Stomach smooth muscle (tissue), 2 donors: ENCODE data around the gene ANKDD1A.

Experiments
- H3K27ac ChIP-seq: one replicate; pipeline ENCODE4 v1.7.0; 2013; ENCODE audit warnings: mild to moderate bottlenecking, low read length, inconsistent platforms
- H3K27me3 ChIP-seq, 2 donors: one replicate each; pipeline ENCODE4 v1.7.0; 2013; ENCODE audit warnings: low read length in 2 of 2; ENCODE audit not compliant: insufficient read depth in 2 of 2, control insufficient read depth in 1 of 2
- H3K36me3 ChIP-seq, 2 donors: one replicate each; pipeline ENCODE4 v1.7.0; 2013; ENCODE audit warnings: low read length in 2 of 2; ENCODE audit not compliant: control insufficient read depth in 2 of 2, insufficient read depth in 2 of 2
- H3K4me1 ChIP-seq: one replicate; pipeline ENCODE4 v1.7.0; 2013; ENCODE audit warnings: low read length; ENCODE audit not compliant: control insufficient read depth, insufficient read depth
- H3K4me3 ChIP-seq, 2 donors: one replicate each; pipeline ENCODE4 v1.7.0; 2013; ENCODE audit warnings: low read length in 2 of 2
- H3K9ac ChIP-seq, 2 donors: one replicate each; pipeline ENCODE4 v1.7.0; 2013; ENCODE audit warnings: low read length in 2 of 2, mild to moderate bottlenecking in 1 of 2
- H3K9me3 ChIP-seq, 2 donors: one replicate each; pipeline ENCODE4 v1.7.0; 2013; ENCODE audit warnings: low read length in 2 of 2; ENCODE audit not compliant: control insufficient read depth in 2 of 2
- donor health status: healthy.
- donor health status: Pancreatic carcinoma.

Gene ANKDD1A

DNA sequence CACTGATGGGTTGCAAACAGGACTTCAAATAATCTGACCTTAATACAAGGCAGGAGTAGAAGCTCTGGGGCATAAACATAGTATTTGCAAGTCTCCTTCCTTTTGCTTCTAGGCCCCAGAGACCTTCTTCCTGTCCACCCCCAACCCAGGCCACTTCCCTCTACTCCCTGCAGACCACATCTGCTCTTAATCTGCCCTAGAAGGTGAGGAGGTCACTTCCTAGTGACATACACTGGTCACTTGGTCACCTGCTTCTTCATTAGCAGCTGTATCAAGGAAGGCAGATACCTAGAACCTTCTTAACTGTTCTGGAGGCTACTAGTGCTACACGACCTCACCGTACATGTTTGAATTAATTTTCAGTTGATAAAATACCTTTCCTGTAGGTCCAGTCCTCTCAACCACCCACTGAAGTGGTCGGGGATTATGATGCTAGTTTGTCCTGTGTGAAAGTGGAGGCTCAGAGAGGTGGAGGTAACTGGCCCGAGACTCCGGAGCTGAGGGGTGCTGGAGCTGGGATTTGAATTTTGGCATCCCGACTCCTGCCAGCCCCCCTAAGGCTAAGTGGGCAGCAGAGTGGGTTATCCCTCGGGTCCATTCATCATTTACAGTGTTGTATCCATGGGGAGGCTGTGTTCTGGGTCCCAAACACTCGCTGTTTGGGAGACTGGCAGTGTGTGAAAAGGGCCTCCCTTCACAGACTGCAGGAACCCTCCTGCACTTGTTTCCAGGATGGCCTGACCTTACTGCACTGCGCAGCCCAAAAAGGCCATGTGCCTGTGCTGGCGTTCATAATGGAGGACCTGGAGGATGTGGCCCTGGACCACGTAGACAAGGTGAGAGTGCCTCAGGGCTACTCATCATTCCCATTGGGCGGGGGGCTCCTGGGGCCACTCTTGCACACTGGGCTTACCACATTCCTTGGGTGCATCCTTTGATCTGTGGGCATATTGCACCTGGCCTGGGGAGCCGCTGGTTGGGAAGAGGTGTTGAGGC, 13.9 kb downstream of the ANKDD1A start:
- Histone ChIP-seq H3K27ac (no peak overlapping the region), H3K4me3 (no peak overlapping the region)

DNA sequence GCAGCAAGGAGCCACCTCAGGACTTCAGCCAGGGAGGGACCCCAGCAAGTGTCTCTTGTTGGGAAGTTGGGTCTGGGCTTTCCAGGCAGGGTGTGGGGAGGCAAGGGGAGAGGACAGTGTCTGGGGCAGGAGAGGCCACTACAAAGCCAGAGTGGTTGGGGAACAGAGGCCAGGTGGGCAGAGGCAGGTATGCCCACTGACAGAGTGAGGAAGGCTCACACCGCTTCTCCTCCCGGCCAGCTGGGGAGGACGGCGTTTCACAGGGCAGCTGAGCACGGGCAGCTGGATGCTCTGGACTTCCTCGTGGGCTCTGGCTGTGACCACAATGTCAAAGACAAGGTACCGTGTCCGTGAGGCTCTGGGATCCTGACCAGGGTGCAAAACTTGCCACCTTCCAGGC, 15.0 kb downstream of the ANKDD1A start:
- peaks cover 0 to 6% of the 10 kb centered on the region in 2 donors for H3K36me3 ChIP-seq
- H3K9ac ChIP-seq: no peak overlapping the region
- H3K27me3 ChIP-seq: no peaks in the 10 kb centered on the region

More for the DNA sequence above, 13.9 kb downstream of the ANKDD1A start:
- H3K4me1 ChIP-seq: no peaks in the 10 kb centered on the region
- no peak overlapping the region for H3K9ac ChIP-seq
- peaks cover 0 to 2% of the 10 kb centered on the region in 2 donors for H3K36me3 ChIP-seq
- H3K9me3 ChIP-seq: no peaks in the 10 kb centered on the region
- no peaks in the 10 kb centered on the region for H3K27me3 ChIP-seq

DNA sequence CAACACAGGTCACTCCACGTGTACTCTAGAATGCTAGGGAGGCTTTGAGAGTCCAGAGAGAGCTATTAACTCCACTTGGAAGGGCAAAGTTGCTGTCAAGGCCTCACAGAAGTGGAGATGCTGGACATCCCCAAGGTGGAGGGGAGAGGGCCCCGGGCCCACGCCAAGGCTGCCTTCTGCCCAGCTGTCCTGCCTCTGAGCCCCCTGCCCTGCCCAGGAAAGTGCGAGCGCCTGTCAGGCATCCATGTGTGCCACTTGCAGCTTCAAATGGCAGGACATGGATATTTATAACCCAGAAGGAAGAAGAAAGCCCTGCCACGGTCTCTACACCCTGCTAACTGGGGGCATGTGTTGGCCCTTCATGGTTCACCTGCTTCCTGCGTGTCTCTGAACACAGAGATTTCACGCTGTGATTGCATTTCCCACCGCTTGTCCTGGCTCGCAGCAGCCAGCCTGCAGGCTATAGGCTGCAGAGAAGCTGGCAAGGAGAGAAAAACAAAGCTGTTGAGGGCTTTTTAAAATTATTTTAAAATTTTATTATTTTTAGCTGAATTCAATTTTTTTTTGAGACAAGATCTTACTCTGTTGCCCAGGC, 17.0 kb downstream of the ANKDD1A start:
- H3K27ac ChIP-seq: no peak overlapping the region
- no peaks in the 10 kb centered on the region for H3K27me3 ChIP-seq
- H3K9me3 ChIP-seq: no peaks in the 10 kb centered on the region
- no peak overlapping the region for H3K4me3 ChIP-seq
- H3K36me3 ChIP-seq: peaks cover 0 to 6% of the 10 kb centered on the region in 2 donors
- H3K9ac ChIP-seq: no peak overlapping the region
- no peaks in the 10 kb centered on the region for H3K4me1 ChIP-seq

More for the DNA sequence above, 15.0 kb downstream of the ANKDD1A start:
- Histone ChIP-seq H3K9me3 (no peaks in the 10 kb centered on the region), H3K4me3 (no peak overlapping the region), H3K27ac (no peak overlapping the region), H3K4me1 (no peaks in the 10 kb centered on the region)

DNA sequence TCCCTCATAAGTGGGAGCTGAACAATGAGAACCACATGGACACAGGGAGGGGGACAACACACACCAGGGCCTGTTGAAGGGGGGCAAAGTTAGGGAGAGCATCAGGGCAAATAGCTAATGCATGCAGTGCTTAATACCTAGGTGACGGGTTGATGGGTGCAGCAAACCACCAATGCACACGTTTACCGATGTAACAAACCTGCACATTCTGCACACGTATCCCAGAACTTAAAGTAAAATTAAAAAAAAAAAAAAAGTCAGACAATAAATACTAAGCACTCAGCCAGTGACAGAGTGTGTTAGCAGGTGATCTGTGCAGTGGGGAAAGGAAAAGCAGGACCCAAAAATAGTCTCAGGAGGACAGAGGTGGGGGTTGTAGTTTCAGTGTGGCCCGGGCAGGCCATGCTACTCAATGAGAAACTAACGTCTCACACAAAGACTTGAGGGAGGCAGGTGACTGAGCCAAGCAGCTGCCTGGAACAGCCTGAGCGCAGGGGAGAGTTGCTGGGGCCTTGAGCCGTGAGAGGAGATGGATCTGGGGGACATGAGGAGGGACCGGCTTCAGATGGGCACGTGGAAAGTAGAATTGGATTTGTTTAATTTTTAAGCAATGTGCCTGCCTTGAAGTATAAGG, 18.4 kb downstream of the ANKDD1A start:
- Histone ChIP-seq H3K36me3 (peaks cover 0 to 8% of the 10 kb centered on the region in 2 donors), H3K4me1 (no peaks in the 10 kb centered on the region), H3K4me3 (no peak overlapping the region), H3K9me3 (peaks cover 0 to 3% of the 10 kb centered on the region in 2 donors), H3K27ac (no peak overlapping the region), H3K27me3 (no peaks in the 10 kb centered on the region), H3K9ac (no peak overlapping the region)

DNA sequence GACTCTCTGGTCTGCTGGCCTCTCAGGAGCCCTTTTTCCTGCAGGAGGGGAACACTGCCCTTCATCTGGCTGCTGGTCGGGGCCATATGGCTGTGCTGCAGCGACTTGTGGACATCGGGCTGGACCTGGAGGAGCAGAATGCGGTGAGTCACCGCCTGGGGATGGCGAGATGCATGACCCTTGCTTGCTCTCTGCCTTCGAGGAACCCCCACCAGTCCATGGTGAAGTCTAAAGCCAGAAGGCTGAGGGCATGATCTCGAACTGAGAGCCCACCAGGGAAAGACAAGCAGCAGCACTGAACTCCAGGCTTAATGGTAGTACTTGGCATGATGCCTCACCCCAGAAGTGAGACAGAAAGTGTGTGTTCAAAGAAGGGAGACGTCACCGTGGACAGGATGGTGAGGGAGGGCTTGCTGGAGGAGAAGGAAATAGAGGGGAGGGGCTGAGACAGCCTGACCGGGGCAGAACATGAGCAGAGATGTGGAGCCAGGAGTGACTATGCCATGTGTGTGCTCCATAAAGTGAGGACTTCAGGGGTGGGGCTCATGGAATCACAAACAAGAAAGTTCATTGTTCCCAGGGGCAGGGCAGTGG, 19.2 kb downstream of the ANKDD1A start:
- no peak overlapping the region for H3K9ac ChIP-seq
- H3K36me3 ChIP-seq: peaks cover 0 to 8% of the 10 kb centered on the region in 2 donors
- H3K9me3 ChIP-seq: peaks cover 0 to 3% of the 10 kb centered on the region in 2 donors
- H3K27me3 ChIP-seq: no peaks in the 10 kb centered on the region
- no peak overlapping the region for H3K4me3 ChIP-seq
- no peaks in the 10 kb centered on the region for H3K4me1 ChIP-seq
- no peak overlapping the region for H3K27ac ChIP-seq

DNA sequence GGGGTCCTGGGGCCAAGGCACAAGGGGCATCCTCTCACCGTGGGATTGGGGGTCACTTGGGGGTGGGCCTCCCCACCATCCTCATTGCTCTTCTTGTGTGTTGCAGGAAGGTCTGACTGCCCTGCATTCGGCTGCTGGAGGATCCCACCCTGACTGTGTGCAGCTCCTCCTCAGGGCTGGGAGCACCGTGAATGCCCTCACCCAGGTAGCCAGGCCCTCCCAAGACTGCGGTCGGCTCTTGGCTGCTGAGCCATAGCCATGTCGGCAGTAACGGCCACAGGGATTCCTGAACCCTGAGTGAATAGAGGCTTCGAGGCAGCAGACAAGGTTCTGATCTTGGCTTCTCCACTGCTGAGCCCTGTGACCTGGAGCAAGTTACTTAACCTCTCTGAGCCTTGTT, 19.7 kb downstream of the ANKDD1A start:
- peaks cover 0 to 8% of the 10 kb centered on the region in 2 donors for H3K36me3 ChIP-seq

DNA sequence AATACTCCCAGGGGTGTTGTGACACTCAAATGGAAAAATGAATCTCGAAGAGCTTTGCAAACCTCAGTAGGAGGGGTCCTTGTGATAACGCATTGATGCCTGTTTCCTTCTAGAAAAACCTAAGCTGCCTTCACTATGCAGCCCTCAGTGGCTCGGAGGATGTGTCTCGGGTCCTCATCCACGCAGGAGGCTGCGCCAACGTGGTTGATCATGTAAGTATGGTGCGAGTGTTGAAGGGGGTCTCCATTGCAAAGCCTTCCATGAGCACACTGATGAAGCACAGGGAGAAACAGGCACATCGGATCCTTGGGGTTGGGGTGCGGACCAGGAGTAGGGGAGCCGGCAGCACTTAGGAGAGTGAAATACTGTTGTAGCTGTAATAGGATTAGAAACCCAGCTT, 22.3 kb downstream of the ANKDD1A start:
- Histone ChIP-seq H3K4me1 (no peaks in the 10 kb centered on the region), H3K9ac (no peak overlapping the region), H3K9me3 (peaks cover 0 to 3% of the 10 kb centered on the region in 2 donors), H3K27ac (no peak overlapping the region), H3K27me3 (no peaks in the 10 kb centered on the region), H3K36me3 (peaks cover 0 to 6% of the 10 kb centered on the region in 2 donors), H3K4me3 (no peak overlapping the region)

More for the DNA sequence above, 19.7 kb downstream of the ANKDD1A start:
- no peak overlapping the region for H3K27ac ChIP-seq
- no peak overlapping the region for H3K9ac ChIP-seq
- H3K4me1 ChIP-seq: no peaks in the 10 kb centered on the region
- peaks cover 0 to 3% of the 10 kb centered on the region in 2 donors for H3K9me3 ChIP-seq
- no peaks in the 10 kb centered on the region for H3K27me3 ChIP-seq
- no peak overlapping the region for H3K4me3 ChIP-seq

DNA sequence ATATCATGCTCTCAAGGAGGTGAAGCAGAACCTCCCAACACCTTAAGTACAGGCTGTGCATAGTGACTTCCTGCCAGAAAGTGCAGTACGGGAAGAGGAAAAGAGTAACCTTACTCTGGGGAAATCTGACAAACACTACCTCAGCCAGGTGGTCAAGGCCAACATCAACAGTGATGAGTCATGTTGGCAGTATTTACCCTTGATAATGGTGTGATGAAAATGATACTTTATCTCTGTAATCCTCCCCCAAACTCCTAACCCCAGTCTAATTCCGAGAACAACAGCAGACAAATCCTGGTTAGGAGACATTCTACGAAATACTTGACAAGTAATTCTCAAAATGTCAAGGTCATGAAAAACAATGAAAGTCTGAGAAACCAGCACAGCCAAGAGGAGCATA, 26.5 kb downstream of the ANKDD1A start:
- H3K4me3 ChIP-seq: no peak overlapping the region
- no peak overlapping the region for H3K27ac ChIP-seq
- H3K9me3 ChIP-seq: peaks cover 0 to 3% of the 10 kb centered on the region in 2 donors
- no peak overlapping the region for H3K9ac ChIP-seq
- H3K4me1 ChIP-seq: no peaks in the 10 kb centered on the region
- no peaks in the 10 kb centered on the region for H3K27me3 ChIP-seq
- H3K36me3 ChIP-seq: peaks cover 0 to 2% of the 10 kb centered on the region in 2 donors

DNA sequence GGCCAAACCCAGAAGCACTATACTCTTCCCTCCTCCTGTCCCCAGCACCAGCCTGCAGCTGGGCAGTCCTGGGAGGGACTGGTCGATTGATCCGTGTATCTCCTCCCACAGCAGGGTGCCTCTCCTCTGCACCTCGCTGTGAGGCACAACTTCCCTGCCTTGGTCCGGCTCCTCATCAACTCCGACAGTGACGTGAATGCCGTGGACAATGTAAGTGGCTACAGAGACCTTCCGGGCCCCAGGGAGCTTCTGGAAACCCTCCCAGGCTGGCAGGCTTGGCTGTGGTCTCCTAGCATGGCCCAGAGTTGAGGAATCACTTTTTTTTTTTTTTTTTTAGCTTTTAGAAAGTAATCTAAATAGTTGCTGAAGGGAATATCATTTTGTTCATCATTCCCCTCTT, 30.7 kb downstream of the ANKDD1A start:
- H3K27me3 ChIP-seq: no peaks in the 10 kb centered on the region
- no peak overlapping the region for H3K9ac ChIP-seq
- no peaks in the 10 kb centered on the region for H3K9me3 ChIP-seq
- H3K36me3 ChIP-seq: peaks cover 0 to 2% of the 10 kb centered on the region in 2 donors
- no peak overlapping the region for H3K4me3 ChIP-seq
- no peaks in the 10 kb centered on the region for H3K4me1 ChIP-seq
- no peak overlapping the region for H3K27ac ChIP-seq

DNA sequence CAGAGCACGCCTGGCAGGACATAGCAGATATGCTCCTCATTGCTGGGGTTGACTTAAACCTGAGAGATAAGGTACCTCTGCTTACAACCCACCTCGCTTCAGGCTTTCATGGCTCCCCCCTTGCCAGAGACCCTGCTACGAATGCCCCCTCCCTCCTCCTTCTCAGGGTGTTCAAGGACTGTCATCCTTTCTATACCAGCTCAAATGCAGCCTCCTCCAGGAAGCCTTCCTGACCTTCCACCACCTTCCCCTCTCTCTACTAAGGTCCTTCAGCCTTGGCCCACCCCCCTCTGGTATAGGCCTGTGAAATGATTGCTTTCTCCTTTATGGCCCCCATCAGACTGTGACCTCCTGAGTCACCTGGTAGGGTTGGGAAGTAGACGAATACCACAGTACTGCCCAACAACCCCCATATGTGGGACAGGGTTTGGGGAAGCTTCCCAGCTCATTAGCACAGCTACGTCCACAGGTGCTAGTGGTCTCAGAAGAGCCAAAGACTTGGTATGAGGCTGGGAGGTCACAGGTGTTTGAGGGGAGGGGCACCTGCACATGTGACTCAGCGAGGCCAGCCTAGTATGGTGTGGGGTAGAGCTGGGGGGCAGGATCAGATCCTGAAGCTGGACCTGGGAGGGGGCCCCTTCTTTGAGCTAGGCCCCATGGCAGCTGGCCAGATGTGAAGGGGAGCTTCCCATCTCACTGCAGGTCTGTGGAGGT, 32.0 kb downstream of the ANKDD1A start:
- Histone ChIP-seq H3K27ac (no peak overlapping the region), H3K4me3 (no peak overlapping the region), H3K9ac (no peak overlapping the region), H3K27me3 (no peaks in the 10 kb centered on the region), H3K9me3 (no peaks in the 10 kb centered on the region), H3K4me1 (no peaks in the 10 kb centered on the region), H3K36me3 (peaks cover 0 to 2% of the 10 kb centered on the region in 2 donors)
